ENCODE measurements around the gene MAL. TPM values are rescaled to one million over a fixed set of nuclear protein-coding genes. Genes with fewer than 3 reads are reported as not detected.

Gene MAL
- 1 to 10 TPM; 1.8 to 7.4 (median 3.8) TPM for polyA plus RNA-seq

DNA sequence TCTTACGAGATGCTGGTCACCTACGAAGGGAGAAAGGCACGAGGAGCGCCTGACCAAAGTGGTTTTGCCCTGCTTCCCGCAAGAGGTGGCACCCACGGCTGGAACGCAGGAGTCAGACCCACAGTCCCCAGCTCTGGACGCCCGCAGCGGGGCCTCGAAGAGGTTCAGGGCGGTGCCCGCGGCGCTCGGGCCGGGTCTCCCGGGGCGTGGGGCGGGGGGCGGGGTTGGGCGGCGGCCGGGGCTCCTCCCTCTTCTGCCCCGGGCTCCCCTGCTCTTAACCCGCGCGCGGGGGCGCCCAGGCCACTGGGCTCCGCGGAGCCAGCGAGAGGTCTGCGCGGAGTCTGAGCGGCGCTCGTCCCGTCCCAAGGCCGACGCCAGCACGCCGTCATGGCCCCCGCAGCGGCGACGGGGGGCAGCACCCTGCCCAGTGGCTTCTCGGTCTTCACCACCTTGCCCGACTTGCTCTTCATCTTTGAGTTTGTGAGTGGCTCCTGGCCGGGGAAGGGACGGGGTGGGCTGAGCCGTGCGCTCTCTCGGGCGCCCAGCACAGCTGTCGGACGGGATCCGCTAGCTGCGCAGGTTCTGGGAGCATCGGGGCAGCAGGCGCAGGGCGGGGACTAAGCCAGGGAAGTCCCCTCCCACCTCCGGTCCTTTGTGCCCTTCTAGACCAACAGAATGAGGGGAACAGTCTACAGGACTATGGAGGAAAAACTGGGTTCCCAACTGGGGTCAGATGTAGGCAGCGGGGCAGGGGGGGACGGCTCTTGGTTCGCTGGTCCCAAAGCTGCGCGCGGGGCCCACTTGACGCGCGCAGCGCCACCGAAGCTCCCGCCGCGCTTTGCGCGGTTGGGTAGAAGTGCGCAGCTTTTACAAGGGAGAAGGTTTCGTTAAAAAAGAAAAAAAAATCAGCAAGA is at the start of gene MAL:
Gene MAL, plus strand, starts transcription at position 303 of the 914 bp plus-strand sequence. Its CDS starts 85 bp downstream, at position 388.
- no peak within 1 kb of the TSS for H3K27ac ChIP-seq (ENCODE audit: low read depth, low read length)

DNA sequence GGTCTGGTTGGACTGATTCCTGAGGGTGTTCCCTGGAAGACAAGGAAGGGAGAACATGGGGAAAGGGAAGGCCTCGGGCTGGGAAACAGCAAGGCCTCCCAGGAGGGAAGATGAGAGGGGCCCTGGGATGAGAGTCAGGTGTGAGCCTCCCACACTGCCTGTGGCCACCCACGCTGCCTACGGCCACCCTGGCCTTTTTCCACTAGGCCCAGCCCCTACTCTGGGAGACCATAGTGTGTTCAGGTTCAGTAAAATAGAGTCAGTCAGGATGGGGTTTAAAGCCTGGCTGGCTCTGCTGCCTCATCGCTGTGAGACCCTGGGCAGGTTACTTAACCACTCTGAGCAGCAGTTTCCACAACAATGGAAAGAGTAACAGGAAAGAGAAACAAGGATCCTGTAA is 47.7 kb upstream of the MAL start:
- no peak overlapping the region for H3K27ac ChIP-seq (ENCODE audit: low read depth, low read length)
- WGBS, 3 donors = 68 to 83% (median 76%) methylated on average over 4 of the region's 4 CpGs

More for the DNA sequence above, at the start of gene MAL:
- WGBS, 3 donors = 1 to 2% (median 2%) methylated on average over 50 to 81 of the region's 81 CpGs

DNA sequence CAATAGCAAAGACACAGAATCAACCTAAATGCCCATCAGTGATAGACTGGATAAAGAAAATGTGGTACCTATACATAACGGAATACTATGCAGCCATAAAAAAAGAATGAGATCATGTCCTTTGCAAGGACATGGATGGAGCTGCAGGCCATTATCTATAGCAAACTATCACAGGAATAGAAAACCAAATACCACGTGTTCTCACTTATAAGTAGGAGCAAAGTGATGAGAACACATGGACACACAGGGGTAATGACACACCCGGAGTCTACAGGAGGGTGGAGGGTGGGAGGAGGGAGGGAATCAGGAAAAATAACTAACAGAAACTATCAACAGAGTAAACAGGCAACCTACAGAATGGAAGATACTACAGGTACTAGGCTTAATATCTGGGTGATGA is 46.6 kb upstream of the MAL start:
- WGBS, 3 donors = 79 to 85% (median 83%) methylated on average over 3 of the region's 3 CpGs
- H3K27ac ChIP-seq (ENCODE audit: low read depth, low read length) = no peak overlapping the region

DNA sequence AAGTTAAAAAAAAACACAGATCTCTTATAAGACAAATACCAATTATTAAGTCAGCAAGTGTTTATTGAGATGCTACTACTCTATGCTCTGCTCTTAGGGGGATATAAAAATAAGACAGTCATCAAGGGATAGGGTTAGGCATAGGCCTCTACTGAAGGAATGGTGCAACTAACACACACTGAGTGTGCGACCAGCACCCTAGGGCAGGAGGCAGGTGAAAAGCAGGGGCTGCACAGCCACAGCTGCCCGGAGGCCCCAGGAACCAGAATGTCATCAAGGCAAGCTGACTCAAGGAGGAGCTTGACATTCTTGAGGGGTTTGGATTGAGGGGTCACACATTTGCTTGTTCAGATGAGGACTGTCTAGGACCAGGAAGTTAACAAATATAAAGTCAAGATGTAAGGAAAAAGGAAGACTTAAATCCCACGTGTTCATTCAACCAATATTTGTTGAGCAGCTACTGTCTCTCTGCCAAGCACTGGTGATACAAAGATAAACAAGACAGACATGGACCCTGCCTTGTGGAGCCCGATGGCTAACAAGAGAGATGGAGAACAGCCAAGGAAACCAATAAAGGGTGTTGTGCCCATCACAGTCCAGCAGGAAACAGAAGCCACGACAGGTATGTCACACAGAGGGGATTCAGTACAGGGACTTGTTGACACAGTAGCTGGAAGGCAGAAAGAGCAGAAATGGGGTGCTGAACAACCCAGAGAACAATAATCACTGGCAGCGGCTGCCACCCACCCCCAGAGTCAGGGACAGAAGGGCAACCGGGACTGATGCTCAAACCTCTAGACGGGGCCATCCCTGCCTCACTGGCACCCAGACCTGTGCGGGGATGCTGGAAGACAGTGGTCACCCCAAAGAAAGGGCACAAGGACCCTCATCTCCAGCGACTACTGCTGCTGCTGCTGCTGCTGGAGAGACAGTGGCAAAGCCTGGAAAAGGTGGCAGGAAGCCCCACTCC is 45.8 kb upstream of the MAL start:
- 73 to 85% (median 79%) methylated on average over 10 of the region's 10 CpGs for WGBS, 3 donors
- H3K27ac ChIP-seq (ENCODE audit: low read depth, low read length) = no peak overlapping the region

DNA sequence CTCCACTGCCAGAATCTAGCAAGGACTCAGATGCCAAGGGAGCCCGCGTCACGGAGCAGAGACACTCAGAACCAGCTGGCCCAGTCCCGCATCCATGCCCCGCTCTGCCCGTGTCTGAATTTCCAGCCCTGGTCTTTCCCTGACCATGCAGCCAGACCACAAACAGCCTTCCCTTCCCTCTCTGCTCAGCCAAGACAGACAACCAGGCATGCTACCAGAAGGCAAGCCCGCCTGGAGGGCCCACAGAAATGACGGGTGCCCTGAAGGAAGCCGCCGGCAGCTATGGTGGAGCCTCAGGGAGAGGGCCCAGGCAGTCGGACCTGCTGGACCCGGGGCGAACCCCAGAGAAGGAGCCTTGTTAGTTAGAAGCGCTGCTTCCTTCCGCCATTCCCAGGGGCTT is 45.1 kb upstream of the MAL start:
- 82 to 92% (median 90%) methylated on average over 15 of the region's 15 CpGs for WGBS, 3 donors
- no peak overlapping the region for H3K27ac ChIP-seq (ENCODE audit: low read depth, low read length)

DNA sequence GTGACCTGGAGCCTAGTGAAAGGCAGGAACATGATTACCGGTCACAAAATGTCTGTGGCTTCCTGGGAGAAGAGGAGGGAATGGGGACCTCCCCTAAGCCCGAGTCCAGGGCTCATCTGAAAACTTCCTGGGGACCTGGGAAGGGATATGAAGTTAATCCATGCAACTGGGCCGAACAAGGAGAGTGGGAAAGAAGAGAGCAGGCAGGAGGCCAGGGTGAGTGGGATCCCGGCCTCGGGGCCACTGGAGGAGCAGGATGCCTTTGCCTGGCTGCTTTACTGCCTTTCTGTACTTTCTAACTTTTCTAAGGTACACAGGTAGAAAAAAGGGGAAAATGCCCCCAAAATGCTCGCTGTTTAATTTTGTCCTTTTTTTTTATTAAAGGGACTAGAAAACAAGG is 43.4 kb upstream of the MAL start:
- H3K27ac ChIP-seq (ENCODE audit: low read depth, low read length) = no peak overlapping the region
- 60 to 72% (median 65%) methylated on average over 6 of the region's 6 CpGs for WGBS, 3 donors

DNA sequence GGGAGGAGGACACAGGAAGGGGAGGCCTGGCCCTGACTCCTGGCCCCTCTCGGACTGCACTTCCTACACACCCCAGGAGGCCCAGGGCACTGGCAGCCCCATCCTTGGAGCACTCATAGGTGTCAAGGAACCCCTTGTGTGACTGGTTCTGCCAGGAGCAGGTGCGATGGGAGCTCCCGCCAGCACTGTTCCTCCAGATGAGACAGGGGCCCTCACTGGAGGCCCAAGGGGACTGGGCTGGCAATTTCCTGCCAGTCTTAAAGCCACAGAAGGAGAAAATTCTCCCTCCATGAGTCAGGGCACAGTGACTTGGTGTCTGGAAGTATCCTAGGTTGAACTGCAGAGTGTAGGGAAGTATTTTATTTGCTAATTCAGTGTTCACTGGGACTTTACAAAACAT is 42.8 kb upstream of the MAL start:
- WGBS, 3 donors = 26 to 36% (median 35%) methylated on average over 3 of the region's 3 CpGs
- no peak overlapping the region for H3K27ac ChIP-seq (ENCODE audit: low read depth, low read length)

DNA sequence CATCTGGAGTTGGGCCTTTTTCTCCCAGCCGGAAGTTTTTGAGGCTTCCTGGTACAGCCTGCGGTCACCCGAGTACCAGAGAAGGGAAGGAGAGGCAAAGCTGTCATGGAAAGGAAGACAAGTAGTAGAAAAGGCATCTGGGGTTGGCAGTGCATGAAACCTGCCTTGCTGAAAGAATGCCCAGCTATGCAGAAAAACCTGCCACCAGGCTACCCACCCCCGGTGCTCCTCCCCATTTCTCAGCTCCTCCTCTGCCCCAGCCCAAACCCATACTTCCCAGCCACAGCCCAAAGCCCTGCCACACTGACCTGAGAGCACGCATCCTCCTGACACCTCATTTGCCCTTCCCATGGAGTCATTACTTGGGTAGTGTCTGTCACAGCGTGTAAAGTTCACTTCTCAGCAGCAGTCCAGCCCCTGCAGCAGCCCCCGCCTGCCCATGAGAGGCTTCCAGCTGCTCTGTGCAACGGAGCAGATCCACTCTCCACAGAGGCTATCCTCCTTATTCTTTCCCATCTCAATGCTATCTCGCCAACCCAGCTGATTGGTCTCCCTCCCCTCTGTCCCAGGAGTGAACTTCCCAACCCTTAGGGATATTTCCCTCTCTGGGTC is 40.4 kb upstream of the MAL start:
- WGBS, 3 donors = 38 to 59% (median 52%) methylated on average over 9 of the region's 9 CpGs
- H3K27ac ChIP-seq (ENCODE audit: low read depth, low read length) = no peak overlapping the region

DNA sequence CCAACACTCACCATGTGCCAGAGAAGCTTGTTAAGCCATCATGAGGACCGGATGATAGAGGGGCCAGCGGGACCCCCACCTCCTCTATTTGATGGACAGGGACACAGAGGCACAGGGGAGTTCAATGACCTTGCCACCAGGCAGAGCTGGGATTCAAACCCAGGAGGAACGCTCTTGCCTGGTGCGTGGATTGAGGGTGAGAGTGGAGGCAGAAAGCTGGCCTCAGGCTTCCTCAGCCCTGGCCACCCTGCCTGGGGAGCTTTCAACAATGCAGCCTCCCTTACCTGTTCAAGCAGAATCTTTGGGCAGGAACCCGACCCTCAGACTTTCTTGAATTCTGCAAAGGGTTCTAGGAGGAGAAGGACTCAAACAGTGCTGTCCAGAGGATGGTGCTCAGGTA is 39.9 kb upstream of the MAL start:
- no peak overlapping the region for H3K27ac ChIP-seq (ENCODE audit: low read depth, low read length)
- WGBS, 3 donors = 72 to 89% (median 83%) methylated on average over 5 of the region's 5 CpGs

DNA sequence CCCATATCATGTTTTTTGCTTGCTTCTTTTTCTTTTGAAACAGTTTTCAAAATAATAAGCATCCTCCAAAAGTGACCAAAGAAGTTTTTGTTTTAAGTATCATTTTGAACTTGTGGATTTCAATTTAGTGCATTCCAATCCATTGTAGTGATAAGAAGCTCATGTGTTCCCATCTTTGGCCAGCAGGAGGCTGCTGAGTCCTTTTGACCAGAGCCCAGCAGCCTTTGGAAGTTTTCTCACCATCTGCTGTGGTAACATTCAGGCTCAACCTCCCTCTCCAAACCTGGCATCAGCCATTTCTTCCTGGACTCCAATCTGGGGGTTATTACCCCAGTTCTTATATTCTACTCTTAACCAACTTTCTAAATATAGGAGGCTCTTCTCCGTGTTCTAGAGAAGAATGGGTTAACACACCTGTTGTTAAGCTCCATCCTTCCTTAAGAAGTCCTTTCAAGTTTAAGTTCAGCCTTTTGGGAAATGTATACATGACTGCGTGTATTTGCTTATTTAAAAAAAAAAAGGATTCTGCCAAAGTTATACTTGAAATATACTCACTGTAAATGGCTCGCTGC is 39.0 kb upstream of the MAL start:
- 60 to 68% (median 65%) methylated on average over 3 of the region's 3 CpGs for WGBS, 3 donors

DNA sequence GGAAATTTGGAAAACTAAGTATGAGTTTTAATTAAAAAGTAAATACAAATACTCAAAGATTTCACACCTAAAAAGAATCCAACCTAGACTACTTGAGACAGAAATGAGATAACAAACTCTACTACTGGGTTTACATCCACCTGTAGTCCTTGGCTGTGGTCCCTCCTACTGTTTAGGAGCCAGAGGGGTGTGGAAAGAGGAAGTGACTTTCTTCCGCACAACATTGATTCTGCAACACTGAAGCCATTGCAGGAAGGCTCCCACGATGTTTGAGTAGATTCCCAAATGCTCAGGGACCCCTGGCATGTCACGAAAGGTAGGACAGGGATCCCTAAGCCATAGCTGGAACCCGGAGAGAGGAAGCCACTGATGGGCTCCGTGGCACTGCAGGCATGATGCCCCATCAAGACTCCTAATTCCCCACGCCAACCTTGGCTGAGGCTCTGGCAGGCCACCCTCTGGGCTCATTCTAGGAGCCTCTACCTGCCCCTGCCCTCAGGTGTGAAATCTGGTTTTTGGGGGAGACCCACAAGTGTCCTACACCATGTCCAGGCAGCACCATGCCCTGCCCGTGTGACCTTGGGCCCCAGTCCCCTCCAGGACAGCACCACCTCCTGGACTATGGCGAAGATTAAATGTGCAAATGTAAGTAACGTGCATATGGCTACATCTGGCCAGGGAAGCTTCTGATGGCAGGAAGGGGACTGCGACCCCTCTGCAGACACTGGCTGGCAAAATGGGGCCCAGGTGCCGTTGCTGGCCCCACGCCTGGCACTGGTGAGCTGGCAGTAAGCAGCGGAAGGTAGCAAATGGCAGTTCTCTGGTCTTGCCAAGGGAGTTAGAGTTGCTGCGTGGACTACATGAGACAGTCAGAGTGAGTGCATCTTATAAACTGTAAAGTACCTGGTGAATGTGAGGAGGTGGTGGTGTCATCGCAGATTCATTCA is 38.2 kb upstream of the MAL start:
- H3K27ac ChIP-seq (ENCODE audit: low read depth, low read length) = no peak overlapping the region
- 72 to 80% (median 74%) methylated on average over 15 of the region's 15 CpGs for WGBS, 3 donors

More for the DNA sequence above, 39.0 kb upstream of the MAL start:
- no peak overlapping the region for H3K27ac ChIP-seq (ENCODE audit: low read depth, low read length)

DNA sequence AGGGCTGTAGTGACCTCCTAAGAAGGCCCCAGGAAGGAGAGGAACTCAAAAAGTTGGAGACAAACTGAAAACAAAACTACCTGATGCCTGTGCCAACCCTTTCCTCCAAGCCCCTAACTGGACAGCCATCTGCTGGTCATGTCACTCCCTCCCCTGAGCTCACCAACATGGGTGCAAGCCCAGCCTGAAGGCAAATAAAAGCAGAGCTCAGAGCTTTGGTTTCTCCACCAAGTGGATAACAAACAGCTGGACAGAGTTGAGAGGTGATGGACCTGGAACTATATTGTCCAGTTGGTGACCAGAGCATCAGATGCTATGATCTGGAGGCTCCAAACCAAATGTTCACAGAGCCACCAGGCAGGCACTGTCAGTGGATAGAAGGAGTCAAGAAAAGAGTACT is 34.6 kb upstream of the MAL start:
- H3K27ac ChIP-seq (ENCODE audit: low read depth, low read length) = no peak overlapping the region

DNA sequence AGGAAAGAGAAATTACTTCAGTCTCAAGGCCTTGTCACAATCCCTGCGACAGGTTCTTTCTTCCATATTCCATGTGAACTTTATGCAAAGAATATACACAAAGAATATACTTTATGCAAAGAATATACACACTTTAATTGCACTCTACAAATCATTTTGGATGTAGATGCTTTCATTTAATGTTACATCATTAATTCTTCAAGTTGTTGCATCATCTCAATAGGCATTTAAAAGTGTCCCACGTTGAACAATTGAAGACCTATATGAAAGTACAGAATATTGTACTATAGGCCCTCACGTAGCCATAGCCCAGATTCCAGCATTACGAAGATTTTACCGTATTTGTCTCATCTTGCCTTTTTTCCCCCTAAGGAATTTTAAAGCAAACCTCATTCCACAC is 33.1 kb upstream of the MAL start:
- H3K27ac ChIP-seq (ENCODE audit: low read depth, low read length) = no peak overlapping the region
- 75 to 87% (median 84%) methylated on average over 5 of the region's 5 CpGs for WGBS, 3 donors

DNA sequence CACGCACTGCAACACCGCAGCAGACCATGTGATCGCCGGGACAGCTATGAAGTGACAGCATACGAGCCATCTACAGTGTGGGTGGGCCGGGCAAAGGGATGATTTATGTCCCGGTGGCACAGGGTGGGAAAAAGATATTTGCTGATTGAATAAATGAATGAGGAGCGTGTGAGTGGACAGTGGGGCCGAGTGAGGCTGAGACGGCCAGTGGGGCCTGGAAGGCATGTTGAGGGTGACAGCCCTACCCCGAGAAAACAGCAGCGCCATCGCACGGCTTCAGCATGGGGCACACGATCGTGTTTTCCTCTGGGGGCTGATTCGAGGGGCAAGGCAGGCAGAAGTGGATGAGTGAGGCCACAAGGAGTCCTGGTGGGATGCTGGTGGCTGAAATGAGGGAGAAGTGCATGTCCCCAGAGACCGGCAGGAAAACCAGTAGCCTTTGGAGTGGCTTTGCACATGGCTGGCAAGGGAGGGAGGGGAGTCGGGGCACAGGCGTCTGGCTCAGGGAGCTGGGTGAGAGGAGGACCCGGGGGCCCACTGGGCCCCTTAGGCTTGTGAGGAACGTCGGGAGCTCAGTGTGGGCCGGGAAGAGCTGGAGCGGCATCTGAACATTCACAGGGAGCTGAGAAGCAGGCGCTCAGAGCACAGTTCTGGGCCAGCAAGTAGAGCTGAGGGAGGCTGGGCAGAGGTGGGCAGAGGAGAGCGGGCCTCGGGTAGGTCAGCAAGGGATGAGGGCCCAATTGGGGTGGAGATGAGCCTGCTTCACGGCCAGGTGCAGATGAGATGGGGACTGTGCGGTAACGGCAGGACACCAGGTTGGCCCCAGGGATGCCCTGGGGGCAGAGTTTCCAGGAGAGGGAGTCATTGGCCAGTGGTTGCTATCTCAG is 32.1 kb upstream of the MAL start:
- no peak overlapping the region for H3K27ac ChIP-seq (ENCODE audit: low read depth, low read length)
- 80 to 85% (median 81%) methylated on average over 31 of the region's 31 CpGs for WGBS, 3 donors

DNA sequence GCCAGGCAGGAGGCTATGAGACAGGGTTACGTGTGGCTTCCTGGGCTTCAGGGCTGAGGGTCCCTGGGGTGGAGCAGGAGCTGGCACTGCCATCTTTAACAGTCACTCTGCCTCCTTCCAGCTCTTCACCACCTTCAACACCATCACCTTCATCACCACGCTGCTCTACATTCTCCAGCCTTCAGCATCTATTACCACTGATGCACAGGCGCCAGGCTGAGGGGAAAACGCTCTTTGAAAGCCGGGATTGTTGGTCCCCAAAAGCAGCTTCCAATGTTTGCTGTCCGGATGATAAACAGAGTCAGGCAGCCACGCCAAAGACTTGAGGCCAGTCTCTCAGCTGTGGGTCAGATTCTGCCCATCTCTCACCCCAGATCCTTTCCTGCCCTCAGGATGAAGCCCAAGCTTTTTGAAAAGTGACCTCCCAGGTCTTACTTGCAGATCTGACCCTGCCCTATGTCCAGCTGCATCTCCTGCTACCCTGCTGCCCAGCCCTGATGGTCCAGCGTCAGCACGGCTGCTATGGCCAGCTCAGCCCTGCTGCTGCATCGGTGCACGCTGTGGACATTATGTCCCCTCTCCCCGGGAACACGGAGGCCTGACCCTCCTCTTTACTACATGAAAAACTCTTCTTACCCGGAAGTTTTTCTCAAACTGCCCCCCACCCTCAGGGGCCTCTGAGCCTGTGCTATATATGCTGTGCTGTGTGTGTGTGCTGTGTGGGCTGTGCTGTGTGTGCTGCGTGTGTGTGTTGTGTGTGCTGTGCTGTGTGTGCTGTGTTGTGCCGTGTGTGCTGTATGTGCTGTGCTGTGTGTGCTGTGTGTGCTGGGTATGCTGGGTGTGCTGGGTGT is 31.2 kb upstream of the MAL start:
- H3K27ac ChIP-seq (ENCODE audit: low read depth, low read length) = no peak overlapping the region
- WGBS, 3 donors = 70 to 83% (median 77%) methylated on average over 16 of the region's 16 CpGs
